HG03442 (cell line): Measurements from ENCODE around the gene YWHAQ.
"Not testable (repeated sequence)": the region's sequence is repeated elsewhere in the genome, so short reads cannot be mapped to it uniquely, and the experiment has no call there.

Source experiments
- ATAC-seq: cut with Tn5 transposase; IDR thresholded peaks from one replicate; pipeline ENCODE4 v1.9.1; 2021; ENCODE audit warnings: mild to moderate bottlenecking, moderate library complexity; ENCODE audit not compliant: unreplicated experiment

The YWHAQ gene

DNA sequence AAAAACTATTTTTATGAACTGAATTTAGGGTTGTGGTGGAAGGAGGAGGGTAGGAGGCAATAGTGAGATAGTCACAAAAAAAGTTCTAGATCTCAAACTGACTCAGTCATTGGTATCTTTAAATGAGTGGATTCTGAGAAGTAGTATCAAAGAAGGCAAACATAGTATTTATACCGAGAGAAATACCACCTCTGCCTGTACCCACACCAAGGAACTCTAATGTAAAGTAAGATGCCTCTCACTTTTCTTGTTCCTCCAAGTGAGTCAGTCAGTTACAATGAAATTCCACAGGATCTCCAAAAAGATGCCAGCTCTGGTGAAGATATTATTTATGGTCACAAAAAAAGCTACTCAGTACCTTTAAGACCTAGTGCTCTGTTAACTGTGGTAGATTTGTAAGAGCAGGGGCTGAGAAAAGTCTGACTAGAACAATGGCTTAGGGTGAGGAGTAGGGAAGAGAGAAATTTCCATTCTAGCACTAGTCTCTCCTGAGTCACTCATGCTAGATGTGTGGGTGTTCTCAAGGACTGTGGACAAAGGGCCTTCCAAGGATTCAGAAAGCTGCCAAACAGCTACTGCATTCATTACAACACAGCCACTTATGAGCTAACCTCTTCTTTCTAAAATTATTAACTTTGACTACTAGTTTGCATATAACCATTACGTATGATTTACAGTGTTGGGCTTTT, 36.3 kb downstream of the YWHAQ start:
- peak; percentile 41 for ATAC-seq

DNA sequence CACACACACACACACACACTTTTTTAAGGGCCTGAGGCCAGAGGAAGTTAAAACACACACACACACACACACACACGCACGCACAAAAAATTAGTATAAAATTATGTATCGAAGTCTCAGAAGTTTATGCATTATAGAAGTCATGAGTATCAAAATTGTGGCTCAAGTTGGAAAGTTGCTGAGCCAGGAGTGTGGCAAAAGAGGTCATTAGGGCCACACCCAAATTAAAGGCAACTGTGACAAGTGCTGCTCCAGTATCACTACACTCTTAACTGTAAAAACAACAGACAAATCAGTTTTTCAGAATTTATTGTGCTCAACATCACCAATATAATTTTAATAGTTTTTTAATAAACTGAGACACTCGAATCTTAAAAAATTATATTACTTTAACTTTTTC, 36.9 kb downstream of the YWHAQ start:
- ATAC-seq: no peak

DNA sequence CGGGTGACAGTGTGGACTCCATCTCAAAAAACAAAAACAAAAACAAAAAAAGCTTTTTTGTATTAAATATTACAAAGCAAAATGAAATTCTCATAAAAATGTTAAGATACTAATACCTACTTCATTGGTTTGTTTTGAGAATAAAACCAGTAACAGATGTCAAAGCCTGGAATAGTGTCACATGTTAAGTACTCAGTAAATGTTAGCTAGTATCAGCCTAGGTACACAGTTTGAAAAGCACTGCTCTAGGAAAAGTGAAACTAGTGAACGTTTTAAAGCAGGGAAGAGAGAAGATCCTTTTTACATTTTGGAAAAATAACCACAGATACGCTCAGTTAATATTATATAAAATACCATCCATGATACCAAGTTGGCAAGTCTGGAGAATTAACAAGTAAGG, 38.1 kb downstream of the YWHAQ start:
- no peak for ATAC-seq

DNA sequence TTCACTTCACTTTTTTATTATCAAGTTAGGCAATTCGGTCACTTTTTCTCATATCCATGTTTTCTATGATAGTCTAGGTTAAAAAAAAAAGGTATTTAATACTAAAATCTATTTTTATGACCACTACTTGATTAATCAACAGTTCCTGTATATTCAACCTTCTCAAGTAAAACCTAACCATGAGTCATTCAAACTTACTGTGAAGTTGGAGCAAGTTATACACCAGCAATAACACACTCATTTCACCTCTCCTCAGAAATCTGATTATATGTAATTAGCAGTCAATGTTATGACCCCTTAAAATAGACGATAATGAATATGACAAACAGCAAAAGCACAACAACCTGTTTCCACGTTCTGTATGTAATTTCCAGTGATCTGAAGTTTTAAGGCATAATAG, 40.2 kb downstream of the YWHAQ start:
- no peak for ATAC-seq

DNA sequence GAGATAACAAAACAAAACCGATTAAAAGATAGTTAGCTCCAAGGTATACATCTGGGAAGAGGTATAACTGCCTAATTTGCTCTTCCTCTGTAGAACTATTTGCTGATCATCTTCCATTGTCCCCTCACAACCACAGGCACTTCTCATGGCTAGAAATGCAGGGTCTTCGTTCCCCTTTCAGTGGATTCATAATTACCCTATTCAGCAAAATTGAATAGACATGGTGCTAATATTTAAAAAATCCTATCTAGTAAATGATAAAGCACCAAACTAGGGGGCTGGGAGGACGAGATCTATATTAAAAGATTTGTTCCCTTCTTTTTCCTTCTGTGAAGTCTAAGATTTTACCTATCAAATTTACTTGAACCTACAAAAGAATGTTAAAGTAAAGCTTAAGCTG, 44.3 kb downstream of the YWHAQ start:
- ATAC-seq: no peak

DNA sequence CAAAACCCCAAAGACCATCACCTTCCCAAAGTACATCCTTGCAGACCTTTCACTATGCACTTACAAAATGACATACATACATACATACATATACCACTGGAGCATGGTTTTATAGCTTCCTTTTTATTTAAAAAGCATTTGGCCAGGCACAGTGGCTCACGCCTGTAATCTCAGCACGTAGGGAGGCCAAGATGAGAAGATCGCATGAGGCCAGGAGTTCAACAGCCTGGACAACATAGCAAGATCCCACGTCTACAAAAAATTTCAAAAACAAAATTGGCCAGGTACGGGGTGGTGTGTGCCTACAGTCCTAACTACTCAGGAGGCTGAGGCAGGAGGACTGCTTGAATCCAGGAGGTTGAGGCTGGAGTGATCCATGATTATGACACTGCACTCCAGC, 45.3 kb downstream of the YWHAQ start:
- no peak for ATAC-seq

DNA sequence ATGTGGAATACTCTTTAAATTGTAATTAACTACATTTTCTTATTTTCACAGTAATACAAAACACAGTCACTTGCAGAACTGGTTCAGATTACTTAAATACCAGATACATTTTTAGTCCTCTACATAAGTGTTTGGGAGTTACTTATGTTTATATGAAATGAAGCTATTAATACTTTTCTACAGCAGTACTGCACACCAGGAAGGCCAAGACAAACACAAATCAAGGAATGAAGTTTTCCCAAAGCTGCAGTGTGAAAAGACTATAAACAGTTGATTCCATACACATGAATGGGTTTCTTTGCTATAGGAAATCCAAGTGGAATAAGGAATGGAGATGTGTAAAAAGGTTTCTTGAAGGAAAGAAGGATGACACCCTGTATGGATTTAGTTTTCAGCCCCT, 45.9 kb downstream of the YWHAQ start:
- not testable (repeated sequence) for ATAC-seq

DNA sequence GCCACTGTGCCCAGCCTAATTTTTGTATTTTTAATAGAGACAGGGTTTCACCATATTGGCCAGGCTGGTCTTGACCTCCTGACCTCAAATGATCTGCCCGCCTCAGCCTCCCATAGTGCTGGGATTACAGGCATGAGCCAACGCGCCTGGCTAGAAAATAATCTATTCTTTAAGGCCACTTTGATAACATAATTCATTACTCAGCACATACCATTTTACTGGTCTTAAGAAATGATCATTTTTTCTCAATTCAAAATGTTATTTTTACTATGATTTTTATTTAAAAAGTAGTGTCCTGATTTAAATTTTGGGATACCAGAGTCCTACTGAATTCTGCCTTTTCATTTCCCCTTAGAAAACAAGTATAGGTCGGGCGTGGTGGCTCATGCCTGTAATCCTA, 48.2 kb downstream of the YWHAQ start:
- ATAC-seq: no peak

DNA sequence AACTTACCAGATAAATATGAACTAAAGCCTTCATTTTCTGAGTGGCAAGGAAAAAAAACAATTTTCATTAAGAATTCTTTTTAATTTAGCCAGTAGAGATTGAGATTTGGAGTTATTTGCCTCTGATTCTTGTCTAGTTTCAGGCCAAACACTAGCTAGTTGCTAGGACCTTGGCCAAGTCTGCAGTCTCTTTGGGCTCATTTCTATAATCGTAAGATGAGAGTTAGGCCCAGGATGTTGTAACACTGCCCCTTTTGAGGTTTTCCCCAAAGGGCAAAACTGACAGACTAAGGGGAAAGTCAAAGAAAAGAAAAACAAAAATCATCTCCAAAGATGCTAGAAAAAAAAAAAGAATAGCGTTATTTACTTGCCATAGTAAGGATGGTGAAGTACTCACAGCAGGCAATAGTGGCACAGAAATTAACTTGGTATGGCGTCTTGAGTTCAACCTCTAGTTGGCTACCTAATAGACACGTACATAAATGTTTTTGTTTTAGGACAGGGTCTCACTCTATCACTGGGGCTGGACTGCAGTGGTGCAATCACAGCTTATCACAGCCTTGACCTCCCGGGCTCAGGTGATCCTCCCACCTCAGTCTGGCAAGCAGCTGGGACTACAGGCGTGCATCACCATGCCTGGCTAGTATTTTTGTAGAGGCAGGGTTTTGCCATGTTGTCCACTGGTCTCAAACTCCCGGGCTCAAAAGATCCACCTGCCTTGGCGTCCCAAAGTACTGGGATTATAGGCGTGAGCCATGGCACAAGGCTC, 52.1 kb downstream of the YWHAQ start:
- ATAC-seq: no peak

DNA sequence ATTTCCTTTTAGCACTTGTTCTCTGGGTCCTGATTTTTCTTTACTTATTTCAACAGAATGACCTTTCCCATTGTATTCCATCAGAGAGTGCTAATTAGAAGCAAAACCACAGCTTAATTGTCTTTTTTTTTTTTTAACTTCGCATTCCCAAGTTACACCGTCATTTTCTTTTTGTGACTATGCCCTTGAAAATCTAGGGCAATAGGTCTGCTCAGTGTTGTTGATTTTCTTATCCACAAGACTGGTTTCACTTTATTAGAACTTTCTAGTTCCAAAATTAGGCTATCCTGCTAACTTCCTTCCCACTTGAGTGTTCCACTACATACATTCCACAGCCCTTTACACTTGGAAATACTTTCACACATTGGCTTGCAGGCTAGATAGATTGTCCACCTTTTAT, 56.5 kb downstream of the YWHAQ start:
- no peak for ATAC-seq

DNA sequence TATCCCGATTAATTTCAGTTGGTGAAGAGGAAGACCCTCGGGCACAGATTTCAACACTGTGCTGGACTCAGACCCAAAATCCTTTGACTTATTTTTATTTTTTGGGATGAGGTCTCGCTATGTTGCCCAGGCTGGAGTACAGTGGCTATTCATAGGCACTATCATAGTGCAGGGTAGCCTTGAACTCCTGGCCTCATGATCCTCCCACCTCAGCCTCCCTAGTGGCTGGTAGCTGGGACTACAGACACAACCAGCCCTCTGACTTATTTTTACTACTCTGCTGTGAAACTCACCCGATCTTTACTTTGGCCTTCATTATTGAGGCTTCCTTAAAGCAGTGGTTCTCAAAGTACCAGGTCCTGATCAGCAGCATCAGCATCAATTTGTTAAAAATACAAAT, 57.0 kb downstream of the YWHAQ start:
- ATAC-seq: no peak

DNA sequence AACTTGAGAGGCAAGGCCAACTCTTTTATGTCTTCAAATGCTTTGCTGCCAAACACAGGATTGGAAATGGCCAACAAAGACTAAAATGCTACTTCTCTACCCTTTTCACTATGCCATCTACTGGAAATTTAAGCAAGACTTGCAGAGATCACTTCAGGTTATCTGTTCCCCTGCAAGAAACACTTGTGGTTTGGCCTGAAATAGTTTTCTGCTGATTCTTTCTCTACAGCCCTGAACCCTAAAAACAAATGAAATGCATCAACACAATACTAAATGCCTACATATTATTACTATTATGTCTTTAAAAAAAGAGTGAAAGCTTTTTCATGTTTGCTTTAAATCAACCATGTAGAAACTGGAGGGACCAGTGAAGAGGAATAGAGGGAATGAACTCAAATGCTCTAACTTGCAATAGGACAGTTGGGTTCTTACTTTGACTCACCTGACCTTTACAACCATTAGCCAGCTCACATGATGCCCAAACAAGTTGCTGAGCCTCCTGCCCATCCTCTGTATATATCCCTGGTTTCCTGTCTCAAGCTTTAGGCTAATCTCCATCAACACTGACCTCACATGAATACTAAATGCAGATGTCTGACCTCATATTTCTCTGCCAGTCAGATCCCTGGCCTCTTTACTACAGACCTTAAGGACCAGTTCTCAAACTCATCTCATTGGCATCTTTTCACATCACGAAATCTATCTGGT, 57.6 kb downstream of the YWHAQ start:
- ATAC-seq: no peak

DNA sequence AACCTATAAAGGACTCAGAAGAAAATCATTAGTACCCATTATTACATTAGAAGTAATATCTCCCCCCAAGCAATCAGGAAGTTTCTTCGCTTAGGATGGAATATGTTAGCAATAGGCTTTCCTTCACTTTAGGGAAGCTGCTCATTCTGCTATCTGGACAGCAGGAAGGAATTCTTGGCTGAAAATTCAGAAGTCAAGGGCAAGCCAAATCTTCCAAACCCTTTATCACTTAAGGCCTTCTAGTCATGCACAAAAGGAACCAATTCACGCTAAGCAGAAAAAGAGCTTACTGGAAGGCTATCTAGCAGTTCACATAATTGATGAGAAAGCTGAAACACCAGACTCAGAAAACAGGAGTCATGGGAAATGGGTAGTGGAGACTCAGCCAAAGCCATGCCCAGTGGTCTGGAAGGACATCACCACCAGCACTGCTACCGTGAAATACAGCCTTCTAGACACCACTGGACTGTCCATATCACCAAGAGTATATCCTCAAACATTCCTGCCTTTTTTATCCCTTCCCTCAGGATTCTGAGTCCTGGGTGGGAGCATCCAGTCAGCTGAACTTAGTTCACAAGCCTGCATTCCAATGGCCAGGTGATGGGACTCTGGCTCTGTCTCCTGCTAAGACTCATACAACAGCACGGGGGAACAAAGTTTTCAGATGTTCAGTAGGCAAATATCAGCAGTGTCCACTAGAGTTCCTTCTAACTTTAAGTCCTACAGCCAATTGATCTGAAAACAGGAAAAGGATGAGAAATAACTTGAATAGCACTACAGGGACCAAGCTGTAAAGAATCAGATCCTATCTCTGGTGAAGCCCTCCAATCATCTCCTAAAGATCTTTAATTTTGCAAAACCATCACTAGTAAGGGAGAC, 60.4 kb downstream of the YWHAQ start:
- ATAC-seq: no peak

DNA sequence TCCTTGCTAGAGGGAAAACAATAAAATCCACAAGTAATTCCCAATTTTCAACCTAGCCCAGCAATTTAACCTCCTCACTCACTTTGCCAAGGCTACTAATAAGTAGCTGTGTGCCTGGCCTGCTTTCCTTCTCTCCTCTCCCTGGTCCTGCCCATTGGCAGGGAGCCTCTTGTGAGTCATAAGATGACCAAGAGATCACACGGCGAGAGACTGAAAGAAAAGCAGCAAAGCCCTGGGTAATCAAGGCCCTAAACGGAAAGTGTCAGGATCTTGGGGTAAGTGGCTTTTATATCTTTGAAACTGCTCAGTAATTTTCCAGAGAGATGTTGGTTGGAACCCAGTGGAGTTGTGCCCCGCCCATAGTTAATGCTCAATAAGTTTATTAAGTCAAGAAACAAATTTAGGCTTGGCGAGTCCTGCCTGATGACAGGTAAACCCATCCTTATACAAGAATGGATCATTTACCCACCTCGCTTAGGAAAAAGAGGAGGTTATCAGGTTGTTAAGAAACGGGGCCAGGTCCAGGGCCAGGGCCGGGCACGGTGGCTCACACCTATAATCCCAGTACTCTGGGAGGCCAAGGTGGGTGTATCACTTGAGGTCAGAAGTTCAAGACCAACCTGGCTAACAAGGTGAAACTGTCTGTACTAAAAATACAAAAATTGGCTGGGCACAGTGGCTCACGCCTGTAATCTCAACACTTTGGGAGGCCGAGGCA, 65.2 kb downstream of the YWHAQ start:
- ATAC-seq: no peak

DNA sequence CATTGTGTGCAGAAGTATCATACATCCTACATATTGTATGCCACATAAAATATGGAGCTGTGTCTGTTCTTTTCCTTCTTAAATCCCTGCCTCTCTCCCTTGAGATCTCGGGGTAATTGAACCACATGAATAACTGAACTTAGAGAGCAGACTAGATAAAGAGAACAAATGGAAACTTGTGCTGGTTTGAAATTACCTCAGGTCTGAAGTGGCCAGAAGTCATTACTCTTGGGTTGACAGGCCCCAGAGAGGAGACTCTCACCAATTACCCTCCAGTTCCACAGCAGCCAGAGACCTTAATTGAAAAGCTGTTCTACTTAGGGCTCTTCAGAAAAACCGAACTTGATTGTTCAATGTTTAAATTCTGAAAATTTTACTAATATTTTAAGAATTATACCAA, 70.2 kb downstream of the YWHAQ start:
- ATAC-seq: no peak

DNA sequence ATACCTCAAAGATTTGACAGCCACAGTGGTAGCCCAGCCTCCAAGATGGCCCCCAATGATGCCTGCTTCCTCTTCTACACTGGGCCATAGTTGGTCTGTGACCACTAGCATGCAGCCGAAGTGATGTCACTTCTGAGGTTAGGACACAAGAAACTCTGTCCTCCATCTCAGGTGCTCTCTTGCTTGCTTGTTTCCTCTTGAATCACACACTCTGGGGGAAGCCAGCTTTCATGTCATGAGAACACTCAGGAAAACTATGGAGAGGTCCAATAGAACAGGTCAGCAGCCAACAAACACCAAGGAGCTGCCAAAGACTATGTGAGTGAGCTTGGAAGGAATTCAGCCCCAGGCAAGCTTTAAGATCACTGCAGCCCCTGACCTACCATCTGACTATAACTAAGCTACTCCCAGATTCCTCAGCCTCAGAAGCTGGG, 71.8 kb downstream of the YWHAQ start:
- ATAC-seq: no peak

DNA sequence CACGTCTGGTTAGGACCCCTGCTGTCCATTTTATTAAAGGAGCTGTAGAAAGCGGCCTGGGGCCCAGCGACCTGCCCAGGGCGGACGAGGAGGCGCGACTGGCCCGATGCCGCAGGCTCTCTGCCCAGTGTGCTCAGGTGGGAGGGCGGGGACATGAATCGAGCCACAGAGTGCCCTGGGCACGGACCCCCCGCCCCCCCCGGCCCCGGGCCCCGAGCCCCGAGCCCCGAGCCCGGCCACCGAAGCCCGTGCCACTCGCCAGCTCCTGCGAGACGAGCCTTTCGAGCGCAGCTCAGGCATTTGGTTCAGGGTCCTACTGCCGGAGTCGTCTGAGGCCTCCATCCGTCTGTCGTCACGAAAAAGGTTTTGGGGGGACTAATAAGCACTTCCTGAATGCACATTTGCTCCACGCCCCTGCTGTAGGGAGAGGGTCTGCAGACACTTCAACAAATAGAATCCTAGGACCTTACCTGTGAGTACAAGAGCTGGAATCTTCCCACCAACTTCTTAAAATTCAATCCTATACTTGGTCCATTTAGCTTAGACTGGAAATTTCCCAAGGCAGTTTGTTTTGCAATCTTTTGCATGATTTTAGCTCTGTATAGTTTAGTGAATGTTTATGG, 74.6 kb downstream of the YWHAQ start:
- peak; percentile 25 for ATAC-seq

DNA sequence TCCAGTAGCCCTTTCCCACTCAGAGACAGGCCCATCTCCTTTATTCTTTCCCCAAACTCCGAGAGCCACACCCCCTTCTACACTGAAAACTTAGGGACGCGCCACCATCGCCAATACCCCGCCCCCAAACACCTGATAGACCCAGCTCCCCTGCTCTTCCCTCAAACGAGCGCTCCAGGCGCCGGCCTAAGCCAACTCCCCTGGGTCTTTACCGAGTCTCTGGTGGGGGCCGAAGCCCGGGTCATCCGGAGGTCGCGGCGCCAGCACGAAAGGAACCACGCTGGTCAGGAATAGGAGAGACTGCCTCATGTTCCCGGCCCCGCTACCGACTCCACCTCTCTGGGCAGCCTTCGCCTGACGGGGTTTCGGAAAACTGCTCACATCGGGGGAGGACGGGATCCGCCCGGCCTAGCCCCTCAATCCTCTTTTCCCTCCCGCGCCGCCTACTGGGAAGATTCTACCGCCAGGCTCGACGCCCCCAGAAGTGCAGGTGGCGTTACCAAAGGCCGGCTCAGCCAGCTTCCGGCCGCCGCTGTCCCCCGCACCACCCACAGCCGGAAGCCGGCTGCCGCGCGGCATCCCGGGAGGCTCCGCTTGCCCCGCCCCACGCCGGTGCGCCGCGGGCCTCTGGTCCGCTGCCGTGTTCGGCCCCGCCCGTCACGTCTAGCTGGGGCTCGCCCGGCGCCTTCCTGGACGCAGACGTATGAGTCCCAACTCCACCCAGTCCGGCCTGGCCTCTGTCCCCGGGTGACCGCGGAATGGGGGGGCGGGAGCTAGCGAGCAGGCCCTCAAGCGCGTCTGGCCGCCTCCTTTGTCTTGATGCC, 75.3 kb downstream of the YWHAQ start, which contains the start of gene ADAM17:
TSS of gene ADAM17 (minus strand) at position 534 of the 824 bp plus-strand sequence. CDS start at position 309, 225 bp downstream.
- peak; percentile 86 for ATAC-seq

DNA sequence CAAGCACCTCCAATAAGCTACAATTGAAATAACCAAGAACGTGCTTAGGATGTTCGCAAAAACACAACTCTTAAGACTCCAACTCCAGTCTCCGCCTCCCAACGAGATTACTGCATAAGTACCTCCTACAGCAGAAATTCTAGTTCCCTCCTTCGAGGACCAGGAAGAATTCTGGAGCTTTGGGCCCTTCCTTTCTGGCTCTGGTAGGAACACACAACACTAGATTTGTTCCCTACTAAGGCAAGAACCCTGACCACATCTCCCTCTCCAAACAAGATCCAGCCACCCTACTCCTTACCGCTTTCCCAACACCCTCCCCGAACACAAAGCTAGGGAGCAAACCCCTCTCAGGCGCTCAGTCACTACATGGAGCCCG, 75.9 kb downstream of the YWHAQ start:
- ATAC-seq: no peak
